ENCODE results near the gene DNAI1. TPM values are rescaled to one million over a fixed set of nuclear protein-coding genes. Genes with fewer than 3 reads are reported as not detected.
"Not testable (repeated sequence)": the region's sequence is repeated elsewhere in the genome, so short reads cannot be mapped to it uniquely, and the experiment has no call there.

The DNAI1 gene
- polyA plus RNA-seq, 4 donors, result 0.99 to 5.7 (median 3.7) TPM

DNA sequence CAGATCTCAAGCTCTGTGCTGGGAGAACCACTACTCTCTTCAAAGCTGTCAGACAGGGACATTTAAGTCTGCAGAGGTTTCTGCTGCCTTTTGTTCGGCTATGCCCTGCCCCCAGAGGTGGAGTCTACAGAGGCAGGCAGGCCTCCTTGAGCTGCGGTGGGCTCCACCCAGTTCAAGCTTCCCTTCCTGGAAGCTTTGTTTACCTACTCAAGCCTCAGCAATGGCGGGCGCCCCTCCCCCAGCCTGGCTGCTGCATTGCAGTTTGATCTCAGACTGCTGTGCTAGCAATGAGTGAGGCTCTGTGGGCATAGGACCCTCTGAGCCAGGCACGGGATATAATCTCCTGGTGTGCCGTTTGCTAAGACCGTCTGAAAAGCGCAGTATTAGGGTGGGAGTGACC is 73.4 kb downstream of the DNAI1 start:
- DNase-seq (ENCODE audit: low read depth in 4 of 4, low spot score in 2 of 4), result not testable (repeated sequence)

GRCh38 chr9:34536685-34537084 is 78.1 kb downstream of the DNAI1 start:
- DNase-seq (ENCODE audit: low read depth in 4 of 4, low spot score in 2 of 4), result no peak

GRCh38 chr9:34540827-34541226 is 82.2 kb downstream of the DNAI1 start:
- no peak for DNase-seq (ENCODE audit: low read depth in 4 of 4, low spot score in 2 of 4)

GRCh38 chr9:34541540-34541939 is 82.9 kb downstream of the DNAI1 start:
- no peak for DNase-seq (ENCODE audit: low read depth in 4 of 4, low spot score in 2 of 4)

GRCh38 chr9:34544035-34544434 is 85.4 kb downstream of the DNAI1 start:
- DNase-seq (ENCODE audit: low read depth in 4 of 4, low spot score in 2 of 4), result no peak

- no peak for DNase-seq (ENCODE audit: low read depth in 4 of 4, low spot score in 2 of 4)
Measured at GRCh38 chr9:34545497-34545896, 86.9 kb downstream of the DNAI1 start.

DNA sequence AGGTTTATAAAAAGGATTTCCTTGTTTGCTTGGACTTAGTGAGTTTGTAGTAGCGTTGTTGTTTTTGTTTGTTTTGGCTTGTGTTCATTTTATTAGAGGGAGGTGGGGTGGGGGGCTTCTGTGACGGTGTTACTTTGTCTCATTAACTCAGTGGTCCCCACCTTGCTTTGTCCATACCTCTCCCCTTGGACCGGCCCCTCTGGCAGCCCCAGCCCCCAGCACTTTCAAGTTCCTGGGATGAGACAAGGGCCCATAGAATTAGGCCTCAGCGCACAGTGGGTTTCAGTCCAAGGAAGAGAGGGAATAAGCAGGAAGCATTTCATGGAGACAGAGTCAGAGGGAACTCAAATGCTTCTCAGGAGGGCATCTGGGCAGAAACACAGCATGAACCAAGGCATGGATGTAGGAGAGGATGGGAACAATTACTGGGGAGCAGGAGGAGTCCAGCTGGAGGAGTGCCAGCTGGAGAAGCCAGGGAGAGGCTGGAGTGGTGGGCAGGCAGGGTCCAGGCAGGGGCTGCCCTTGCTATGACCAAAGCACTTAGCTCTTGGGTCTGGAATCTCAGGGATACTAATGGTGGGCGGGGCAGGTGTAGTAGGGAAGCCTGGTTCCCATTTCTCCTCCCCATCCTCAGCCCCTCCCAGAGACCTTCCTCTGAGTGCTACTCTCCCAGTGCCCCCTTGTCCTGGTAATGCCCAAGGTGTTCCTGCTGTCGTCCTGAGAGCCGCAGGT is 87.7 kb downstream of the DNAI1 start:
- no peak for DNase-seq (ENCODE audit: low read depth in 4 of 4, low spot score in 2 of 4)

DNA sequence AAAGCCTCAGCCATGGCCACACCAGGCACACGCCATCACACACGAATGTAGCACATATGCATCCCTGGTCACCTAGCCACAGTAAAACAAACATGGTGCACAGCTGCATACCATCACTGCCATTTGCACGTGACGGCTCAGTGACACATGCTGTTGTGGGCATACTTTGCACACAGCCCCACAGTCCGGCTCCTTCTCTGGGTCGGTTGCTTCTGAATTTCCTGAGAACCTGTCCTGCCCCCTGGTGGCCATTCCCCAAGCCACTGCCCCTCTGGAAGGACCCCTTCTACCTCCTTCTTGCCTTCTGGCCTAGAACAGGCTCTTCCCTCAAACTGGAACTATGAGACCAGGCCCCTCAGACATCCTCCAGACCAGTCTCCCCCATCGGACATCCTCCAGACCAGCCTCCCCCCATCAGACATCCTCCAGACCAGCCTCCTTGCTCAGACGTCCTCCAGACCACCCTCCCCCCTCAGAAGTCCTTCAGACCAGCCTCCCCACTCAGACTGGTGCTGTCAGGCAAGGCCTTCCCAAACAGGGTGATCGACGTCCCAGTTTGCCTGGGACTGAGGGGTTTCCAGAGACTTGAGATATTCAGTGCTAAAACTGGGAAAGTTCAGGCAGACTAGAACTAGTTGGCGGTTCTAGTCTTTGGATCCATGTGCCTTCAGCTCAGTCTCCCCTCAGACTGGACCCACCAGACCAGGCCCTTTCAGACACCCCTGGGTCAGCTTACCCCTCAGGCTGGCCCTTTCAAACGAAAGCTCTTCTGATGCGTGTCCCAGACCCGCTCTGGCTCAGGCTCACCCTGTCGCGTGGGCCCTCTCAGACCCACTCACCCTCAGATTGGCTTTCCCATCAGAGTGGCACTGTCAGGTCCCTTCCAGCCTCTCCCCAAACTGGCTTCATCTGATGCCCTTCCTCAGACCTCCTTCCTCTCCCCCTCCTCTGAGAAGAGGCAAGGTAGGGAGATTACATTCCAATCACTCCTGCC is 88.5 kb downstream of the DNAI1 start:
- no peak for DNase-seq (ENCODE audit: low read depth in 4 of 4, low spot score in 2 of 4)

DNA sequence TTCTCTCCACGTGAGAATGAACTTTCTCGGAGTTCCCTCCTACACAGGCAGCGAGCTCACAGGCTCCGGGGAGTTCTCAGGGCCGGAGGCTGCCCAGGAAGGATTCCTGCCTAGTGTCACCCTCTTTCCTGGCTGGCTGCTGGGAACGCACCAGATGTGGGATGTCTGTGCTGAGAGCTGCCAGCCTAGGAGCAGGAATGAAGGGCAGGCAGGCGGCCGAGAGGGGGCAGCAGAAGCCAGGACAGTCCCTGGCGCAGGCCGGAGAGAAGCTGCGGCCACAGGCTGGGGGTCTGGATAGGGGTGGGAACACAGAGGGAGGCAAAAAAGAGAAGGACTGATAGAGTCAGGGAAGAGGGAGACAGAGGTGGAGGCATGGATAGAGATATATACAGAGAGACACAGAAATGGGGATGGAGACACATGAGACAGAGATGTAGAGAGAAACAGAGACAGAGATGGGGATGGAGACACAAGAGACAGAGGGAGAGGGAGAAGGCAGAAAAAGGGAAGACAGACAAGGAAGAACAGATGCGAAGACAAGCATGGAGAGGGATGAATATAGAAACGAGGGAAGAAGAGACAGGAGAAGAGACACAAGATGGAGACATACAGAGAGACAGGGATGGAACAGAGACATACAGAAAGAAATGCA is 89.5 kb downstream of the DNAI1 start:
- DNase-seq (ENCODE audit: low read depth in 4 of 4, low spot score in 2 of 4), result peak in 2 of 4 donors; percentile 56 to 69

DNA sequence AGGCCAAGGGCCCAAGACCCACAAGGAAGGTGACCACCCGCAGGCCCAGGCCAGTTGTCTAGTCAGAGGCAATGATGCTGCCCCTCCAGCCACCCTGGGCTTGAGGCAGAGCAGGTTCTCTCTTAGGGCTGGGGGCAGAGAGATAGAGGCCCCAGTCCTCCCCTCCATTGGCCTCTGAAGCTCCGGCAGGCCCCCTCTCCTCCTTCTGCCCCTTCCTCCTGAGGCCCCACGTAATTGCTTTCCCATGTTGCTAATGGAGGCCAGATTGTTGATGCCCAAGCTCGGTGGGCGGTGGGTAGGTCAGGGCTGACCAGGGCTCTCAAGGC is 90.8 kb downstream of the DNAI1 start:
- no peak for DNase-seq (ENCODE audit: low read depth in 4 of 4, low spot score in 2 of 4)

GRCh38 chr9:34550016-34550680 is 91.5 kb downstream of the DNAI1 start:
- no peak for DNase-seq (ENCODE audit: low read depth in 4 of 4, low spot score in 2 of 4)

DNA sequence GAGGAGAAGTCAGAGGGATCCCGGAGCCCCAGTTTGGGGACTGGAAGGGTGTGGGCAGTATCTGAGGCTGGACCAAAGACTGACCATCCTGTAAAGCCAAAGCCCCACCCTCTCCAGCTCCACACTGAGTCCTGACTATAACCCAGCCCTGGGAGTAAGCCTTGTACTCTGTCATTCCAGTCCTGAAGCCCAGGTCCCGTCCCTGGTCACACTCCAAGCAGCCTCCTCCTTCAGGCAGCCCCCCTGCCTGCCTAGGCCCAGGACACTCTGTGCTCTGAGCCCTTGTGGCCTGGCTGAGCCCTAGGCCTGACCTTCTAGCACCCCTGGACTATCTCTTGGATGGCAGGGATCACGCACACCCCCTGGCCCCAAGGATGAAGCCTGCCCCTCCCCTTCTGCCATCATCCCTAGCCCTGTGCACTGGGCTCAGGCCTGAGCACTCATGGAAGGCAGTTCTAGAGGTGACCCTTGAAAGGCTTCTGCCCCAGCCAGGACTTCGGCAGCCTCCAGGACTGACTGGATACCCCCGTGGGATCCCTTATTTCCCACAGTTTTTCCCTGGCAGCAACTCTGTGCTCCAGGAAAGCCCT is 92.2 kb downstream of the DNAI1 start:
- DNase-seq (ENCODE audit: low read depth in 4 of 4, low spot score in 2 of 4), result no peak

- no peak for DNase-seq (ENCODE audit: low read depth in 4 of 4, low spot score in 2 of 4)
Measured at GRCh38 chr9:34551751-34552605, 93.4 kb downstream of the DNAI1 start.

DNA sequence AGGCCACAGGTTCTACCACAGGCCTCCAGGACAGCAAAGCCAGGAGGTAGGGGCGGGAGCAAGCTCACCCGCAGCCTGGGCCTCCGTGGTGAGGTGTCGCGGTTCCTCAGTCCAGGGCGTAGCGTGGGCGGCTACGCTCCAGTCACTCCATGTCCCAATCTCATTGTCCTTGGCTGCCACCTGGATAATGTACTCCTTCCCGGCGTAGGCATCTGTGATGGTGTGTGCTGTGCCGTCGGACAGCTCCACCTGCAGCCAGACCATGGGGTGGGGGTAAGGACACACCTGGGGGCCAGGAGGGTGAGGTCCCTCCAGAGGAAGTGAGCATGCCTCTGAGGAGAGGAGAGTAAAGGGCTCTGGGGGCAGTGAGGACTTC is 94.0 kb downstream of the DNAI1 start:
- no peak for DNase-seq (ENCODE audit: low read depth in 4 of 4, low spot score in 2 of 4)

- DNase-seq (ENCODE audit: low read depth in 4 of 4, low spot score in 2 of 4), result no peak
Measured at GRCh38 chr9:34552986-34553385, 94.4 kb downstream of the DNAI1 start.

DNA sequence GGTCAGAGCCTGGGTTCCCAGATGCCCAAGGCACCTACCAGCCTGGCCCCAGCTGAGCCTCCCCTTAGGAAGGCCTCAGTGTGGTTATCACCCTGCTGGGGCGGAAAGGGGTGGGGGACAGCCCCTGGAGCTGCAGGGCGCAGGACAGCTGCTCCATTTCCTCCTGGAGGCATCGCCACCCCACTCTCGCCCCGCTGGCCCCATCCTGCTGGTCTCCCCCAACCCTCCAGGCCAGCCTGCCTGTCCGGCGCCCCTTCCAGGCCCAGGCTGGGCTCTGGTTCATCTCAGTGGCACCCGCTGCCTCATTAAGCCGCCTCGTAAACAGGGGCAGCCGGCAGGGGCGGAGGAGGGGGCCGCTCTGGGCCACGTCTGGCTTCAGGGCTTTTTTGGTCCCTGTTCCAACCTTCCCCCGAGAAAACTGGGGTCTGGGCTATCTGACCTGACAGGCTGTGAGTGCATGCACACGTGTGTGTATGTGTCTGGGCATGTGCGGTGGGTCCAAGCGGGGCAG is 95.0 kb downstream of the DNAI1 start:
- no peak for DNase-seq (ENCODE audit: low read depth in 4 of 4, low spot score in 2 of 4)

- DNase-seq (ENCODE audit: low read depth in 4 of 4, low spot score in 2 of 4), result no peak
Measured at GRCh38 chr9:34554211-34555001, 95.8 kb downstream of the DNAI1 start.

GRCh38 chr9:34555002-34555348 is 96.4 kb downstream of the DNAI1 start:
- DNase-seq (ENCODE audit: low read depth in 4 of 4, low spot score in 2 of 4), result no peak

DNA sequence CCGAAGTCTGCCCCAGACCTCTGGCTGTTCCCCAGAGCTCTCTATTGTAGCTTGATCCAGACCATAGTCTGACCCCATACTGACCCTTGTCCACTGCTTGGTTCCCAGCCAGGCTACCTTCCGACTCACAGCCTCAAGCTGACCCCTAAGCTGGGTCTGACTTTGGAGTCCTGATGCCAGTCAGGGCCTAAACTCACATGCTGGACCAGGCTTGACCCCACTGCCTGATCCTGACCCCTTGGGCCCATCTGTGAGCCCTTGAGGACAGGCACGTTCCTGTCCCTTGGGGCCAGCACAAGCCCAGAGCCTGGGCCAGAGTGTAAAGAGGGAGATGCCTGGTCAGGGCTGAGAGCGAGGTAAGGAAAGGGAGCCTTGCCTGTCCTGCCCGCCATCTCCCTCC is 96.9 kb downstream of the DNAI1 start:
- no peak for DNase-seq (ENCODE audit: low read depth in 4 of 4, low spot score in 2 of 4)

Data from left renal cortex interstitium (tissue), 4 donors.